Effector CD8-positive, alpha-beta T cell (primary cell): ENCODE results near the gene NKAPL.

ENCODE experiments used
- DNase-seq: peaks from one replicate; lab custom pipeline; 2025; lab: John Stamatoyannopoulos, UW

NKAPL gene

DNA sequence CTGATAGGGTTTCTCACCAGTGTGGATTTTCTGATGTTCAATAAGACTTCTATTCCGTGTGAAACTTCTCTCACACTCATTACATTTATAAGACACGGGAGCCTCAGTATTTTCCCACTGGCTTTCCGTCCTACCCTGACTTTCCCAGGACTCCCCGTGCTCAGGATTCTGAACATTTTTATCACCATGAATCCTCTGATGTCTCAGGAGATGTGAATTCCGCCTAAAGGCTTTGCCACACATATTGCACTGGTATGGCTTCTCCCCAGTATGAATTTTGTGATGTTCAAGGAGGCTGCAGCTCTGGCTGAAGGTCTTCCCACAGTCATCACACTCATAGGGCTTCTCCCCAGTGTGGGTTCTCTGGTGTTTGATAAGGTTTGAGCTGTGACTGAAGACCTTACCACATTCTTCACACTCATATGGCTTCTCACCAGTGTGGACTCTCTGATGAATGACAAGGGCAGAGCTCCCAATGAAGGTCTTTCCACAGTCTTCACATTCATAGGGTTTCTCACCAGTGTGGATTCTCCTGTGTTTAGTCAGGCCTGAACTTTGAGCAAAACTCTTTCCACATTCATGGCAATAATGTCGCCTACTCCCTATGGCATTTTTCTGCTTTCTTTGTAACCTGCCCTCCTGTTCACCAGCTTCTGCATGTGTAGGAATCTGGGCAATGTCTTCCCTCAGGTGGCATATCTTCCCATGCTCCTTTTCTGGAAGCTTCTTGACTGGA lies 13.7 kb upstream of the NKAPL start:
- no peak for DNase-seq

DNA sequence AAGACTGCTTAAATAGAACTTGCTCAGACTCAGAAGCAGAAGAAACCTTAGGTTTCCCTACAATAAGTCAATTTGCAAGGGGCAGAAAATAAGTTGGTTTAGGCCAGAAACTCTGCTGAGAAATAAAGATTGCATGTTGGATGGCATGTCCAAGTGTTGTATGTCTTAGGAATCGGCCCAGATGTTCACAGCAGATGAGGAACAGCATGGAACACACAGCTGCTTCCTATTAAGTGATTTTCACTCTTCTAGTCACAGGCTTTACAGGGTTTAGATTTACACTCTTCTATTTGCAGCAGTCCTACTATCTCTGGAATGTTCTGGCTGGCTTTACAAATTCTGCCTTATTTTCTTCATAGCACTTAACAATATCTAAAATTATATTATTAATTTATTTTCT lies 10.2 kb upstream of the NKAPL start:
- no peak for DNase-seq

DNA sequence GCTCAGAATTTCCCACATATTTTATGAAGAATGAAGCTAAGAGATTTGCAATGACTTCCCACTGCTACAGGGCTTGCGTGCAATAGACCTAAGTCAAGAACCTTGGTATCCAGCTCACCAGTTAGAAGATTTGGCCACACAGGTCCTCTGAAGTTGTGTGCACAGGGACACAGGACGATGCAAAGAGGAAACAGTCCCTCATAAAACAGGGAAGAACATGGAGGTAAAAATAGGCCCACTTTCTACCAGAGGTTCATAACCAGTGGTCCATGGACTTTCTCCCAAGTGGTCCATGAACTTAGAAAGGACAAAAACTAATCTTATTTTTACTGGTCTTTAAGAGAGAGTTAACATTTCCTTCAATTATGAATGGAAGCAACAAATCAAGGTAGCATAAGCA lies 8.3 kb upstream of the NKAPL start:
- no peak for DNase-seq

DNA sequence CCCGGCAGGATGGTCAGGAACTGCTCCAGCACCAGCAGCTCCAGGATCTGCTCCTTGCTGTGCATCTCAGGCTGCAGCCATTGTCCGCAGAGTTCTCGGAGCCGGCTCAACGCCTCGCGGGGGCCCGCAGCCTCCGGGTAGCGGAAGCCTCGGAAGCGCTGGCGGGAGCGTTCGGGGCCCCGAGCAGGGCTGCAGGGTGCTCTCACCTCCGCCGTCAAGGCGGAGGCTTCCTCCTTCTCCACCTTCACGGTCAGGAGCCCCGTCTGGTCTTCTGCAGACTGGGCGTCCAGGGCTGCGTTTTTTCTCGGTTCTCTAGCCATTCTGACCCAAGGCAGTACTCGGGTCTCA lies 7.5 kb upstream of the NKAPL start:
- no peak for DNase-seq

DNA sequence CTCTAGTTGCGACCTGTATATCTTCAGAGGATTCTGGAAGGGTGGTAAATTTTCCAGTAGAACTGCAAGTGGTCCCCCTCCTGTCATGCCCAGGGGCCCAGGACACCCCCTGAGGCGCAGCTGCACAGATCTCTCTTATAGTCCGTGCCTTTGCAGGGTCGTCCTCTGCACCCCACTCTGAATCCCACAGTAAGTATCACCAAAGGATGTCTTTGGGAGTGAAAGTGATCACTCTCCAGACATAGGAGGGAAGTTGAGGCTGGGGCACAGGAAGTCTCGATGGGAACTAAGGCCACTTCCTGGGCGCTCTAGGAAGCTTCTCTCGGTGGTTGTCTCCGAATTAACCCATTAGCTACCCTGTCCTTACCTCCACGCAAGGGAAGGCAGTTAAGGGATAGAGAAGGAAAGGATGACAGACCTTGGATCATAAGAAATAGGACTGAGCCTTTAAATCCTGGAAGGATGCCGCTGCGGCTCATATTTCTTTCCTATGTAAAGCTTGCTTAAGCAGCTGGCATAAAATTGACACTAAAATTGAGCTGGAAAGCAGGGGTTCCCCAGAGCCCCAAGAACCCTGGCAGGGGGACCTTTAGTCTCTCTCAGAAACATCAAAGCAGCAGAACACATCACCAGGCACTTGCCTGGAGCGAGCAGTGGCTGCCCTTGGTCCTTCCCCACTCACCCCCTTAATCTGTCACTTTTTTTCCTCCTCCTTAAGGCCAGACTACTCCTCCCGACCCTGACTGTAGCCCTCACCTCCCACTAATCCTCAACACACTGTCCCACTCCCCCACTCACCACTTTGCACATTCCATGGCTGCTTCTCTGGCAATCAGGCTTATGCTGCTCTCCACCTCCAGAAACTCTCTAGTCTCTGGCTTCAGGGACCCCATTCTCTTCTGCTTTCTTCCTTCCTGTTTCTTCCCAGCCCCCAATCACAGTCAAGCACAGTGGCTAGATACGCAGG lies 6.8 kb upstream of the NKAPL start, which contains the start of gene ZKSCAN4:
TSS of gene ZKSCAN4 (minus strand) at position 261 of the 967 bp plus-strand sequence. CDS start 289 bp downstream, outside the sequence.
- peak; percentile 54 for DNase-seq

DNA sequence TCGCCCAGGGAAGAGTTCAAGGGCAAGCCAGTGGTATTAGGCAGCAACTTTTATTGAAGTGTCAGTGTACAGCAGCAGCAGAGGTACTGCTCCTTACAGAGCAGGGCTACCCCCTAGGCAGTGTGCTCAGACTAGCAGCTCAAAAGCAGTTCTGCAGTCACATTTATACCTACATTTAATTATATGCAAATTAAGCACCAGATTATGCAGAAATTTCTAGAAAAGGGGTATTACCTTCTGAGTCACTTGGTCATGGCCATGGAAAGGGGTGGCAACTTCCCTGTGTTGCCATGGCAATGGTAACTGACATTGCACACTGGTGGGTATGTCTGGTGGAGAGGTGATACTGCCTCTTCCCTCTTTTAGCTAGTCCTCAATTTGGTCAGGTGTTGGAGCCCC lies 5.0 kb upstream of the NKAPL start:
- DNase-seq = no peak

DNA sequence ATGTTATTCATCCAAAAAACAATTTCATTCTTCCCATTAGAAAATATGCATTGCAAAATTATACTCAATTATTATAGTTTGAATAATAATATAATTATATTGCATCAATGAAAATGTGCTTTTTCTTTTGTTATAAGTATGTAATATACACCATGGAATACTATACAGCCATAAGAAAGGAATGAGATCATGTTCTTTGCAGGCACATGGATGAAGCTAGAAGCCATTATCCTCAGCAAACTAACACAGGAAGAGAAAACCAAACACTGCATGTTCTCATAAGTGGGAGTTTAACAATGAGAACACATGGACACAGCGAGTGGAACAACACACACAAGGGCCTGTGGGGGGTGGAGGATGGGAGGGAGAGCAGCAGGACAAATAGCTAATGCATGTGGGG lies 2.1 kb upstream of the NKAPL start:
- no peak for DNase-seq

DNA sequence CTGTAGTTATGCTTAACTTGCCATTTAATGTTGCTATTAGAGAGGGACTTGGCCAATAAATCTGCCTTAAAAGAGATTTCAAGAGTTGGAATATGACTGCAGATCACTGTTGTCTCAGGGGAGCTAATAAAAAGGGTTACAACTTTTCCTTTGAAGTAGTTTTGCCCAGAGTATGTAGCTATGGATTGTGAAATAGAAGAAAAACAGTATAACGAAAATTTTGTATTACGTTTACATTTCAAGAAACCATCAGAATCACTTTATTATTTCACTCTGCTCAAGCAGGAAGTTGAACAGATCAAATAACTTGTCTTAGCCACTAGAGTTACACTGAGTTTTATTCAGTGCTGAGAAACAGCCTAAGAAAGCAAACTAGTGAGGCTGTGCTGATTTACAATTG lies 4.8 kb downstream of the NKAPL start:
- DNase-seq = no peak

DNA sequence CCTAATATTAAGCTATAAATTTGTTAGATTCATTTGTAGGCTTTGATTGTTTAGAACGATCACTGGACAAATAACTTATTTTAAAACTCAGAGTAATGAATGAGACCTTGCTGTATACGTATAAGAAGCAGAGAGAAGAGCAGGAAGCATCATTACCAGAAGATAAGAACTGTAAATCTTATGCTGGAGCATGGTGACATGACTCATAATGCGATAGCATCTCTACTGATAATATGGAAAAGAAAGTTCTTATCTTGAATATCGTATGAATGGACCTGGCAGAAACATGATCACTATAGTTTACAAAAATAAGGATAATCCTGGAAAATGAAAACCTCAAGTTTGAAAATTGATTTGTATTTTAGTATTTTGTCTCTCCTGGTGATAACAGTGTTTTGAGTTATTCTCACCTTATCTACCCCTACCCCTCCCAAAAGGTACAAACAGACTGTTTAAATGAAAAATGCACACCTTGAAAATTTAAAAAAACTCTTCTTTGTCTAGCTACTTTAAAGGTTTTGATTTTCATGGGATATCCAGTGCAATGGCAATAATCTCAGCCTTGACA lies 5.8 kb downstream of the NKAPL start:
- DNase-seq = no peak

DNA sequence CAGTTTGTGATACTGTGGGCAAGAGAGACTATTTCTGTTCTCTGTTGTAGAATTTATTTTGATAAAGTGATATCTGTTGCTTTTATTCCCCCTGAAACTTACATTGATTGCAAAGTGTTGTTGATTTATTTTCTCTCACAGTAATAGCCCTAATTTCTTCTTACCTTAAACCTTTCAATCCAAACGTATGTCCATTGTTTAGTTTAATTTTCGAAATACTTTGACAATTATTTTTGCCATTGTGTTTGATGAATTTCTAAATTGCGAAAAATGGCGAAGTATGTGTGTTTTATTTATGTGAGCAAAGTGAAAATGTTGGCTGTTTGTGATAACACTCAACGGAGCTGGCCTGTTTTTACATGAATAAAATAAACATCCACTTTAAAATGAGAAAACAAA lies 7.5 kb downstream of the NKAPL start:
- no peak for DNase-seq

DNA sequence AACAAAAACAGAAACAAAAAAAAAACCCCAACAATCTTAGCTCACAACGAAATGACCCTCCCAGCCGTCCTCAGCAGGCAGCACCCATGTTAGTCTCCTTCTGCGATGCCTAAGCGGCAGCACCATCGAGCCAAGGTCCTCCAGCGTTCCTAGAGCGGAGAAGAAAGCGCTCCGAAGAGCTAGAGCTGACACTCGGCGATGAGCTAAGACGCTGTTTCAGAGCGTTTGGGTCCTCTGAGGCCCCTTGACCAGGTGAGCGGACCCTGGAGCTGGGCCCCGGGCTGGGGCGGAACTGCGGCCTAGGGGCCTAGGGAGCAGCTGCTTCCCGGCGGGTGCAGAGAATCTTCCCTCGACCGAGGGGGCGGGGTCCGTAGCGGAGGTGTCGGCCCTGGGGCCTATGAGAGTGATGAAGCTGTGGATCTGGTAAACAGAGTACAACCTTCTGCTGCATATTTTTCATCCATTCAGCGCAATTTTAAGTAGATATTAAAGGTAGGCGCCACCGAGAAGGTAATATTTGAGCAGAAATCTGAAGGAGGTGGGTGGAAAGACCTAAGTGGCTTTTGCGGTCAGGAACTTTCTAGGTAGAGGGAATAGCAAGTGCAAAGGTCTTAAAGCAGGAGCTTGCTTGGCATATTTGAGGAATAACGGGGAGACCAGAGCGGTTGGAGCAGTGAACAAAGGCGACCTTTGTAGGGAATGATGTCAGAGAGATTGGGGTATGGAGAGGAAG lies 8.0 kb downstream of the NKAPL start, which contains the start of gene ZSCAN26:
TSS of gene ZSCAN26 (plus strand) at position 182 of the 733 bp plus-strand sequence. CDS start 4,777 bp downstream, outside the sequence.
- peak; percentile 68 for DNase-seq

DNA sequence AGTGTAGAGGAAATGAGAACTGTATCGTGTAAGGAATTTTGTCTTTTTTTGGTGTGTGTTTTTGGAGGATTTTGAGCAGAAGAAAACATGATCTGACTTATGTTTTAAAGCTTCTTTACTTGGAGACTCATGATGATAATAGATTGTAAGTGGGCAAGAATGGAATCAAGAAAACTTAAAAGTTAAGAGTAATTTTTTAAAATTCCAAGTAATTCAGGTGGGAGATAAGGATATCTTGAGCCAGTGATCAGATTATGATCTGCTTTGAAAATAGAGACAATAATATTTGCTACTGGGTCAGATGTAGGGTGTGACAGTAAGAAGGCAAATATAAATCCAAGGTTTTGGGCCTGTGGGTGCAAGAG lies 8.6 kb downstream of the NKAPL start:
- no peak for DNase-seq

DNA sequence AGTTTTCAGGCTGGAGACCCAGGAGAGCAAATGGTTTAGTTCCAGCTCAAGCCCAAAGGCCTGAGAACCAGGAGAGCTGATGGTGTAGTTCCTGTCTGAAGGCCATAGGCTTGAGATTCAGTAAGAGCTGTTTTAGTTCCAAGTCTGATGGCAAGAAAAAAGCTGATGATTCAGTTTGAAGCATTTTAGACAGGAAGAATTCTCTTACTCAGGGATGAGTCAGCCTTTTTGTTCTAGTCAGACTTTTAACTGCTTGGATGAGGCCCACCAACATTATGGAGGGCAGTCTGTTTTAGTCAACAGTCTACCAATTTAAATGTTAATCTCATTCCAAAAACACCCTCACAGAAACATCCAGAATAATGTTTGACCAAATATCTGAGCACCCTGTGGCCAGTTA lies 10.4 kb downstream of the NKAPL start:
- DNase-seq = no peak

DNA sequence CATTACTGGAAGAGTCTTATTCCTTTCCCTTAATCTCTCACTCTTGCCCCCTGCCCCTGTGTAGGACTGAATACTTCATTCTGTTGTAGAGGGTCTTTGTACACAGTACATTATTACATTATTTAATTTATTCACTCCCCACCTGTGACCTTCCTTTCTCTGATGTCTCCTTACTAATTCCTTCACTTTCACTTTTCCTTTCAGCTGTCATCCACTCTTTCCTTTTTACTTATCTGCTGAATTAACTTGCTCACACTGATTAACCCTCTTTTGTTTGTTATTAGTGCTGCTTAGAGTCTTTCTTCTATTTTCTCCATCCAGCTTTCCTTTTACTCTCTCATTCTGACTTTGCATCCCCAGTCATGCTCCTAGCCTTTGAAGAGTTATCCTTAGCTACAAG lies 15.8 kb downstream of the NKAPL start:
- no peak for DNase-seq

DNA sequence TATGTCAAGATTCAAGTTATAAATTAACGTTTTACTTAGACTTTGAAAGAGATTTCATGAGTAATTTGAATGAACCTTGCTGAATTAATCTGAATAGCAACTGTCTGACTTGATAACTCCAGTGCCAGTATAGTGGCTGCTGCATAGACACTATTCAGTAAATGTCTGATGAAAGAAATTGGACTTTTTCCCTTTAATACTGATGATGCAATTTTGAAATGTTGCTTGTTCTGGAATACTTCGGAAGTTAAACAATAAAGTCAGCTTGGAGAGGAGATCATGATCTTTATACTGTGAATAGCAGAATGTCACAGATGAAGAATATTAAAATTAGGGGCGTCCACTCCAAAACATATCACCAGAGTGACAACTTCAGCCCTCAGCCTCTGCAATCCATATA lies 18.6 kb downstream of the NKAPL start:
- no peak for DNase-seq

DNA sequence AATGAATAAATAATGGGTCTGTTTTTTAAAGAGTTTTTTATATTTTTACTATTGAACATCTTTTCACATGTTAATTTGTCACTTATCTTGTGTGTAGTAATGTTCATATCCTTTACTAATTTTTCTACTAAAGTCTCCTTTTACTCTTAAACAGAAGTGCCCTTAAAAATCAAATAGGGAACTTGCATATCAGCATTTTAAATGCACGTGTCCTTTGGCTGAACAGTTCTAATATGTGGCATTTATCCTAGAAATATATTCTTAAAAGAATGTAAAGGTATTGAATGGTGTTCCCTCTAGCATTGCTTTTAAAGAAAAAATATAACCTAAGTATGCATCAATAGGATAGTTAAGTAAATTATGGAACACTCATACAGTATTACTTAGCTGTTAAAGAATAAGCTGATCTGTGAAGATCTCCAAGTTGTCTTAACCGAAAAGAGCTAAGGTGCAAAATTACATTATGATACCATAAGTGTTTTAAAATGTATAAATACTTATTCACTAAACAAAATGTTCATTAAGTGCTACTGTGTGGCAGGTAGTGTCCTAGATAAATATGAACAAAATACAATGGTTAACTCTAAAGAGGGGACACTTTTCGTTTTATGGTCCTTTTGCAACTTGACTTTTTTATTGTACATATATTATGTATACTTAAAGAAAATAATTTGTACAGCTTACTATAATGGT lies 21.6 kb downstream of the NKAPL start:
- DNase-seq = no peak

DNA sequence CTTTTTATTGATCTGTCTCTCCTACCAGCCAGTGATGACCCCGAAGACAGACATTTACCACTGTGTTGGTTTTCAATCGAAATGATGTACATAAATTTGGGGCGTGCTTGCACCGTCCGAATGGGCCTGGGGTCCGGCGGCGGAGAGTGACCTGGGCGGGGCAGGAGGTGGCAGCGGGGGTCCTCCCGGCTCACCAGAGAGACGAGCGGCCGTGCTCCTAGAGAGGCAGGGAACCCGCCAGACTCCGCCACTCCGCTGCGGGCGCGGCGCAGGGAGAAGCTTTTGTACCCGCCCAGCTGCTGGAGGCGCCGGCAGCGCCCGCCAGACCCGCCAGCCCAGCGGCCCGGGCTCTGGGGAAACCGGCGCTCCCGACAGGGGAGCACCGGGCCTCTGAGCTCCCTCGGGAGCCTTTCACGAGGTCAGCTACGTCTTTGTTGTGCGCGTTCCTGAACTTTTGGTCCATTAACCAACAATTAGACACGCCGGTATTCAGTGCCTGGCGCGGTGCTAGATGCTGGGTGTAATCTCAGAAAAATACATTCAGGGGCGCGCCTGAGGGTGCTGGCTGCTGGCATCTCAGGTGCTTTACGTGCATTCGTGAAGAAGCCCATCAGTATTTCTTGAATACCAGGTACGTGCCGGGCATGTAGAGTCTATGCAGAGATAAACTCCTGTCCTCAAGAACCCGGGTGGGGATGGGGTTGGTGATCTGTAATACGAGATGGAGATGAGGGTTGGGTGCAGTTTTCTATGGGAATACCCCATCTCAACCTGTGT lies 22.4 kb downstream of the NKAPL start, which contains the start of gene PGBD1:
TSS of gene PGBD1 (plus strand) at position 285 of the 777 bp plus-strand sequence. CDS start 2,242 bp downstream, outside the sequence.
- DNase-seq = peak; percentile 7

DNA sequence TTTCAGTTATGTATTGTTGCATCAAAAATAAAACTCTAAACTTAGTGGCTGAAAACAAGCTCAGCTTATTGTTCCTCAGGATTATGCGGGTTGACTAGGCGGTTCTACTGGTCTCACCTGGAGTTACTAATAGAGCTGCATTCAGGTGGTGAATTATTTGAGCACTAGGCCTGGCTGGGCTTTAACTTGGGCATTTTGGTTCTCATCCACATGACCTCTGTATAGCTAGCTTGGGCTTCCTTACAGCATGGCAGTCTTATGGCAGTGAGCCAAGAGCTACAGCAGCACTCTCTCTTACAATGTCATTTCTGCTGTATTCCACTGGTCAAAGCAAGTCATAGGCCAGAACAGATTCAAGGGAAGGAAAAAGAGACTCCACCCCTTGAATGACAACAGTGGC lies 23.8 kb downstream of the NKAPL start:
- DNase-seq = no peak

DNA sequence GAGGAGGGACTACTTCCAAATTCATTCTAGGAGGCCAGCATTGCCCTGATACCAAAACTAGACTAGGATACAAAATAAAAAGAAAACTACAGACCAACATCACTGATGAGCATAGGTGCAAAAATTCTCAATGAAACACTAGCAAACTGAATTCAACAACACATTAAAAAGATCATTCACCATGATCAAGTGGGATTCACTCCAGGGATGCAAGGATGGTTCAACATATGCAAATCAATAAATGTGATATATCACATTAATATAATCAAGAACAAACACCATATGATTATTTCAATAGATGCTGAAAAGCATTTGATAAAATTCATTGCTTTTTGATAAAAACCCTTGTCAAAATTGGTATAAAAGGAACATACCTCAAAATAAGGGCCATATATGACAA lies 32.5 kb downstream of the NKAPL start:
- DNase-seq = no peak

DNA sequence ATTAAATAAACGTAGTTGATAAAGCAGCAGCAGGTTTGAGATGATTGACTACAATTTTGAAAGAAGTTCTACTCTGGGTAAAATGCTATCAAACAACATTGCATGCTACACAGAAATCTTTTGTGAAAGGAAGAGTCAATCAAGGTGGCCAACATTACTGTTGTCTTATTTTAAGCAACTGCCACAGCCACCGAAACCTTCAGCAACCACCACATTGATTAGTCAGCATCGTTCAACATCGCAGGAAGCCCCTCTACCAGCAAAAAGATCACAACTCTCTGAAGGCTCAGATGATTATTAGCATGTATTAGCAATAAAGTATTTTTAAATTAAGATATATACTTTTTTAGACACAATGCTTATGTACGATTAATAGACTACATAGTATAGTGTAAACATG lies 36.2 kb downstream of the NKAPL start:
- DNase-seq = no peak
